Left ventricle myocardium inferior (tissue), 1 donor: ENCODE data around the gene MUSK. TPM values are rescaled to one million over a fixed set of nuclear protein-coding genes. Genes with fewer than 3 reads are reported as not detected.

ENCODE experiments used
- DNase-seq: peaks from one replicate; pipeline ENCODE4 v3.0.0-alpha.2; 2020
- H3K27ac ChIP-seq: fragments of 200-600 bp; replicated peaks from 2 replicates; pipeline ENCODE4 v1.8.0; 2021
- H3K27me3 ChIP-seq: fragments of 200-600 bp; 2 replicates; pipeline ENCODE4 v1.8.0; 2021; ENCODE audit warnings: low read depth
- H3K36me3 ChIP-seq: fragments of 200-600 bp; 2 replicates; pipeline ENCODE4 v1.8.0; 2021
- H3K4me1 ChIP-seq: fragments of 200-600 bp; 2 replicates; pipeline ENCODE4 v1.8.0; 2021
- H3K4me3 ChIP-seq: fragments of 200-600 bp; 2 replicates; pipeline ENCODE4 v1.8.0; 2021; ENCODE audit warnings: mild to moderate bottlenecking, moderate library complexity
- H3K9me3 ChIP-seq: fragments of 200-600 bp; replicated peaks from 2 replicates; pipeline ENCODE4 v1.8.0; 2021
- CTCF ChIP-seq: fragments of 200-600 bp; IDR thresholded peaks from 2 replicates; pipeline ENCODE4 v1.8.0; 2021; ENCODE audit warnings: antibody characterized with exemption, mild to moderate bottlenecking, borderline replicate concordance
- intact Hi-C: fragments of 100-400 bp; cut with micrococcal nuclease; formaldehyde crosslinking; loops from one replicate; pipeline ENCODE4 v1.11.0; 2022
- total RNA-seq: library from RNA; stranded (reverse); fragmentation: NEBNext Ultra II Directional; extraction: Animal tissue kit (Norgen Biotek cat#: 25700); gene quantifications from one replicate; pipeline ENCODE4 v1.2.1, GENCODE V29; 2021
- donor health status: DM: no; HTN: yes; CAD: no; lungs with severe emphysema.

MUSK gene
- total RNA-seq, 1 donor from 2014 or later, result 1.5 TPM

- no peak for TF ChIP-seq CTCF
- Histone ChIP-seq H3K36me3 (no peaks in the 10 kb centered on the region), H3K4me1 (no peaks in the 10 kb centered on the region), H3K4me3 (no peak overlapping the region), H3K9me3 (no peaks in the 10 kb centered on the region), H3K27me3 (no peaks in the 10 kb centered on the region), H3K27ac (peak overlapping the region; percentile 24)
- no peak for DNase-seq
- intact Hi-C loops, result no loop called here
These were observed 179.1 kb downstream of the MUSK start for GRCh38 chr9:110847671-110848070.

GRCh38 chr9:110850401-110851135, 182.0 kb downstream of the MUSK start:
- H3K36me3 ChIP-seq, result no peaks in the 10 kb centered on the region
- no peak overlapping the region for H3K27ac ChIP-seq
- H3K27me3 ChIP-seq, result no peaks in the 10 kb centered on the region
- no peak for TF ChIP-seq CTCF
- peaks cover 12% of the 10 kb centered on the region for H3K9me3 ChIP-seq
- no peaks in the 10 kb centered on the region for H3K4me1 ChIP-seq
- no peak overlapping the region for H3K4me3 ChIP-seq
- intact Hi-C loops, result no loop called here
- no peak for DNase-seq

Other genes with a start within 250 kb of the MUSK start
- 8.8 TPM for gene SVEP1, start 89.0 kb upstream of the MUSK start, total RNA-seq